Neuron (in vitro differentiated cells): ENCODE results near the gene SMYD3.

Experiments used
- H2AFZ ChIP-seq: one replicate; pipeline ENCODE4 v1.6.1; 2013; ENCODE audit warnings: low read depth, mild to moderate bottlenecking, inconsistent platforms, low read length, moderate library complexity
- H3K27me3 ChIP-seq: one replicate; pipeline ENCODE4 v1.6.1; 2013; ENCODE audit warnings: low read length; ENCODE audit not compliant: insufficient read depth
- H3K36me3 ChIP-seq: one replicate; pipeline ENCODE4 v1.6.1; 2013; ENCODE audit warnings: low read length; ENCODE audit not compliant: insufficient read depth
- H3K4me1 ChIP-seq: one replicate; pipeline ENCODE4 v1.6.1; 2013; ENCODE audit warnings: low read length; ENCODE audit not compliant: insufficient read depth
- H3K4me3 ChIP-seq: 2 replicates; pipeline ENCODE4 v1.5.1; 2013; ENCODE audit warnings: mild to moderate bottlenecking, low read length, moderate library complexity
- H3K9me3 ChIP-seq: one replicate; pipeline ENCODE4 v1.6.1; 2013; ENCODE audit warnings: low read length

SMYD3 gene

DNA sequence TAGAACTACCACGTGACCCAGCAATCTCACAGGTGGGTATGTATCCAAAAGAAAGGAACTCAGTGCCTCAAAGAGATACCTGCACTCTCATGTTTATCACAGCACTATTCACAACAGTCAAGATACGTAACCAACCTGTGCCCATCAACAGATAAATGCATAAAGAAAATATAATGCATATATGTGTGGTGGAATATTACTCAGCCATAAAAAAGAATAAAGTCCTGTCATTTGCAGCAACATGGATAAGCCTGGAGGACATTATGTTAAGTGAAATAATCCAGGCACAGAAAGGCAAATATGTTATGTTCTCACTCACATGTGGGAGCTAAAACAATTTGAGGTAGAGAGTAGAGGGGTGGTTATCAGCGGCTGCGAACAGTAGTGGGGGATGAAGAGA is 413.8 kb downstream of the SMYD3 start:
- H3K4me3 ChIP-seq = no peak overlapping the region
- no peaks in the 10 kb centered on the region for H3K27me3 ChIP-seq
- H3K4me1 ChIP-seq = no peaks in the 10 kb centered on the region
- H2AFZ ChIP-seq = no peak overlapping the region
- no peaks in the 10 kb centered on the region for H3K9me3 ChIP-seq
- no peaks in the 10 kb centered on the region for H3K36me3 ChIP-seq

DNA sequence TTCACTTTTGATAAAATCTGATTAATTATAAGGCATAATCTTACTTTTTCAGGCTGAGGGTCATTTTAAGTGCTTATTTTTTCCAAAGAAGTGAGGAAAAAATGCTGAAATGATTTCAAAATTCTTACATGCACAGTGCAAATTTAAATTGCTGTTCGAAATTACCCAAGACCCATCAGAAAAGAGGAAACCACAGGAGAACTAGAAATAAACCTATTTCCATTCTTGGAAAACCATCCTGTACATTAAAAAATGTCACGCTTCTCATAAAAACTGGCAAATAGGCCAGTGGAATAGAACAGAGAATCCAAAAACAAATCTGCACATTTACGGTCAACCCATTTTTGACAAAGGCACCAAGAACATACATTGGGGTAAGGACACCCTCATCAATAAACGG is 414.9 kb downstream of the SMYD3 start:
- Histone ChIP-seq H3K9me3 (no peaks in the 10 kb centered on the region), H2AFZ (no peak overlapping the region), H3K4me1 (no peaks in the 10 kb centered on the region), H3K36me3 (no peaks in the 10 kb centered on the region), H3K27me3 (no peaks in the 10 kb centered on the region), H3K4me3 (no peak overlapping the region)

DNA sequence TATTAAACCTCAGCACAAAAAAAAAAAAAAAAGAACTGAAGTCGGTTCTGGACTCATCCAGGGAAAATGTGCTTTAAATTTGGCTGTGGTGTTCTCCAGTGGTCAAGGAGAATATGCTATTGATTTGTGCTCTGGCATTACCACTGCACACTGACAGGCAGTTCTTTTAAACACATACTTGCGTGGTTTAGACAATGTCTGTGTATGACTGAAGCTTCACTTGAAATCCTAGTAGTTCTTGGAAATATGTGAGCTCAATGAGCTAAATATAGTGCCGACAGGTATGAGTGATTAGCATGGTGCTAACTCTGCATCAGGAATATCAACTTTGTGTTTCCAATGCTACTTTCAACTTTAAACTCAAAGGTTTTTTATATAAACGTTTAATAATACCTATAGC is 415.6 kb downstream of the SMYD3 start:
- Histone ChIP-seq H3K27me3 (no peaks in the 10 kb centered on the region), H3K36me3 (no peaks in the 10 kb centered on the region), H3K4me1 (no peaks in the 10 kb centered on the region), H3K4me3 (no peak overlapping the region), H2AFZ (no peak overlapping the region), H3K9me3 (peaks cover 2% of the 10 kb centered on the region)

- Histone ChIP-seq H3K4me3 (no peak overlapping the region), H3K36me3 (no peaks in the 10 kb centered on the region), H3K9me3 (peaks cover 4% of the 10 kb centered on the region), H2AFZ (no peak overlapping the region), H3K27me3 (no peaks in the 10 kb centered on the region), H3K4me1 (no peaks in the 10 kb centered on the region)
These were observed 420.9 kb downstream of the SMYD3 start for GRCh38 chr1:246086191-246086590.

GRCh38 chr1:246083416-246083815 is 423.7 kb downstream of the SMYD3 start:
- Histone ChIP-seq H3K9me3 (peaks cover 4% of the 10 kb centered on the region), H3K4me1 (no peaks in the 10 kb centered on the region), H3K36me3 (no peaks in the 10 kb centered on the region)

GRCh38 chr1:246081856-246082668 is 425.0 kb downstream of the SMYD3 start:
- H3K36me3 ChIP-seq = no peaks in the 10 kb centered on the region
- no peak overlapping the region for H3K4me3 ChIP-seq
- H3K27me3 ChIP-seq = no peaks in the 10 kb centered on the region
- peaks cover 4% of the 10 kb centered on the region for H3K9me3 ChIP-seq
- no peaks in the 10 kb centered on the region for H3K4me1 ChIP-seq
- H2AFZ ChIP-seq = no peak overlapping the region

More at GRCh38 chr1:246083416-246083815, 423.7 kb downstream of the SMYD3 start:
- no peak overlapping the region for H2AFZ ChIP-seq
- no peaks in the 10 kb centered on the region for H3K27me3 ChIP-seq
- H3K4me3 ChIP-seq = no peak overlapping the region

DNA sequence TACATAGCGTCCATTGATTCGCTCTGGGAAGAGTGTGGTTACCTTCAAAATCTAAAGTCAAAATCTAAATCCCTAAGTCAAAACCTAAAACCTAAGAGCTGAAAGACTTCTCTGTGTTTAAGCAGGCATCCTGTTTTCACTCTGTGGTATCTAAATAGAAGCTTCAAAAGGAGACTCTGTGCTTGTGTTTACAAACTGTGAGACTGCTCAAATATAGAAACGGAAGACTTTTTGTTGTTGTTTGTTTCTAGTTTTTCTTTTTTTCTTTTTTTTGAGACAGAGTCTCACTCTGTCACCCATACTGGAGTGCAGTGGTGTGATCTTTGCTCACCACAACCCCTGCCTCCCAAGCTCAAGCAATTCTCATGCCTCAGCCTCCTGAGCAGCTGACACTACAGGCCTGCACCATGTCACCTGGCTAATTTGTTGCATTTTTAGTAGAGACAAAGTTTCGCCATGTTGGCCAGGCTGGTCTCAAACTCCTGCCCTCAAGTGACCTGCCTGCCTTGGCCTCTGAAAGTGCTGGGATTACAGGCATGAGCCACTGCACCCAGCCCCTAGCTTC is 425.9 kb downstream of the SMYD3 start:
- Histone ChIP-seq H2AFZ (no peak overlapping the region), H3K36me3 (no peaks in the 10 kb centered on the region), H3K4me3 (no peak overlapping the region), H3K27me3 (no peaks in the 10 kb centered on the region), H3K4me1 (no peaks in the 10 kb centered on the region), H3K9me3 (peaks cover 2% of the 10 kb centered on the region)

DNA sequence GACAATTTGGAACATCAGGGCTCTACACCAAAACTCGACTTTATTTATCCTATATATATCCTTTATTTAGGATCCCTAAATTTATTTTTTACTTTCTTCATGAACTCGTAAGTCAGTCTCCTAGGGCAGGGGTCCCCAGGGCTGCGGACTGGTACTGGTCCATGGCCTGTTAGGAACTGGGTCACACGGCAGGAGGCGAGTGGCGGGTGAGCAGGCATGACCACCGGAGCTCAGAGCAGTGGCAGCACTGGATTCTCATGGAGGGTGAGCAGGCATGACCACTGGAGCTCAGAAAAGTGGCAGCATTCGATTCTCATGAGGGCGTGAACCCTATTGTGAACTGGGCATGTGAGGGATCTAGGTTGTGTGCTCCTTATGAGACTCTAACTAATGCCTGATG is 427.0 kb downstream of the SMYD3 start:
- Histone ChIP-seq H3K4me3 (no peak overlapping the region), H2AFZ (no peak overlapping the region), H3K4me1 (no peaks in the 10 kb centered on the region), H3K9me3 (peaks cover 2% of the 10 kb centered on the region), H3K36me3 (no peaks in the 10 kb centered on the region), H3K27me3 (no peaks in the 10 kb centered on the region)

- Histone ChIP-seq H3K4me3 (no peak overlapping the region), H2AFZ (no peak overlapping the region), H3K9me3 (peaks cover 2% of the 10 kb centered on the region), H3K36me3 (no peaks in the 10 kb centered on the region), H3K4me1 (no peaks in the 10 kb centered on the region), H3K27me3 (no peaks in the 10 kb centered on the region)
These were observed 428.2 kb downstream of the SMYD3 start for GRCh38 chr1:246078888-246079252.

DNA sequence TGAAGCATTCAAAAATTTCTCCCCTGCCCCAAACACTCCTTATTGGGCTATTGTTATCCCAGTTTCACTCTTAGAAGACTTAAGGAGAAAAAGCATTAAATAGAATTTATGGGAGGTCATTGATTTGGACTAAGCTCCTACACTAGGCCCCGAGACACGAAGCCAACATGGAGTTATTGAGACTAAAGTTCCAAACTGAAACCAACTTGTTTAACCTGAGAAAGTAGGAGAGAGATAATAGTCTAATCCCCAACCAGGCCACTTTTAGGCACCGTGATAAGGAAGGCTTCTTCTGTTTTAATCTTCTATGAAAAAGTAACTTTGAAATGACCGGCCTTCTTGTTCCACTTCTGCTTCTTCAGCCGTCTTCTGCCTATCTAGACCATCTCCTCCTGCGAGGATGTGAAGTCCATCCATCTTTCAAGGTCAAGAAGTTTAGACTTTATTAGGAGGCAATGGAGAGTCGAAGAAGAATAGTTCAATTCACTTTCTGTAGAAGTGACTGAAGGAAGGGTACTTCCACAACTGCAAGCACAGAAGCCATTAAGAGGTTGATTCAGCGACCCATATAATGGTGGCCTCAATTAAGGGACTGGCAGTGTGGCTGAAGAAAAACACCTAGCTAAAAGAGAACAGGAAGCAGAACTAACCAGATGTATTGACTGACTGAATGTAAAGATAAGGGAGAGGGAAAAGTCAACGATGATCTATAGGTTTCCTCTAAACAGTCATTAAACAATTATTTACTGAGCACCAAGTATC is 428.8 kb downstream of the SMYD3 start:
- H3K9me3 ChIP-seq = peaks cover 2% of the 10 kb centered on the region
- H3K4me1 ChIP-seq = no peaks in the 10 kb centered on the region
- no peak overlapping the region for H3K4me3 ChIP-seq
- H3K27me3 ChIP-seq = no peaks in the 10 kb centered on the region
- no peaks in the 10 kb centered on the region for H3K36me3 ChIP-seq
- no peak overlapping the region for H2AFZ ChIP-seq

DNA sequence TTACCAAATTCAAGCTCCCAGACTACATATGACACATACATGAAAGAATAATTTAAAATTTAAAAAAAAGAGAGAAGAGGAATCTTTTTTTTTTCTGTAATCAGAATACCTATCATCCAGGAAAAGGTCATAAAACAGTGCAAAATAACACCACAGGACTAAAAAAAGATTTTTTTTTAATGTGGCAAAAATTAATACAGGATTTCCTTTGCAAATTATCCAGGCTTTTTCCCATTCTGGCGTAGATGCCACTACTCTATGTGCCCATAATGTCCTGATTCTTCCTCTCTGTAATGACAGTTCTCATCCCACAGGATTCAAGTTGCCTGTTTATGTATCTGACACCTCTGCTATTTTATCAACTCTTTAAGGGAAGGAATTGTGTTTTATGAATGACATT is 429.6 kb downstream of the SMYD3 start:
- Histone ChIP-seq H3K36me3 (no peaks in the 10 kb centered on the region), H2AFZ (no peak overlapping the region), H3K4me1 (no peaks in the 10 kb centered on the region), H3K4me3 (no peak overlapping the region), H3K27me3 (no peaks in the 10 kb centered on the region), H3K9me3 (peaks cover 2% of the 10 kb centered on the region)

- Histone ChIP-seq H3K9me3 (no peaks in the 10 kb centered on the region), H3K4me1 (no peaks in the 10 kb centered on the region), H3K4me3 (no peak overlapping the region), H2AFZ (no peak overlapping the region), H3K27me3 (no peaks in the 10 kb centered on the region), H3K36me3 (no peaks in the 10 kb centered on the region)
These were observed 432.7 kb downstream of the SMYD3 start for GRCh38 chr1:246074421-246074820.

DNA sequence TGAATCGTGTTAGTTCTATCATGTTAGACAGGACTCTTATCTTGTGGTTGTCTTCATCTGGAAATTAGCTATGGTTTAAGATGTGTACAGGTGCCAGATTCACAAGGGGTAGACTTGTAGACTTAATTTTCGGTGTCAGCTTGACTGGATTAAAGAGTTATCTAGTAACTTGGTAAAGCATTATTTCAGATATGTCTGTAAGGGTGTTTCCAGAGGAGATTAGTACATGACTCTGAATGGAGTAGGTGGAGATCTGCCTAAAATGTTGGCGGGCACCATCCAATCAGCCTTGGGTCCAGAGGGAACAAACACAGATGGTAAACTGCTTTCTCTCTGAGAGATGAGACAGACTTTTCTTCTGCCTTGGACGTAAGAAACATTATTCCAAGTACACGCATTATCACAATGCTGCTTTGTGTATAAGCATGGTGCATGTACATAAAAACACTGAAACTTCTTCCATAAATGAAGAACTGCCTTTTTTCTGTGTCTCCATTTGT is 434.6 kb downstream of the SMYD3 start:
- Histone ChIP-seq H2AFZ (no peak overlapping the region), H3K36me3 (no peaks in the 10 kb centered on the region), H3K9me3 (no peaks in the 10 kb centered on the region), H3K4me1 (no peaks in the 10 kb centered on the region), H3K4me3 (no peak overlapping the region), H3K27me3 (no peaks in the 10 kb centered on the region)
